GM12878 (cell line): ENCODE results near the gene RNASEH2A. TPM values are rescaled to one million over a fixed set of nuclear protein-coding genes. Genes with fewer than 3 reads are reported as not detected.

Source experiments
- ATAC-seq: fragments of 200-7000 bp; cut with Tn5 transposase; 3 replicates; pipeline ENCODE4 v1.9.1; 2020; ENCODE audit warnings: mild to moderate bottlenecking, moderate library complexity
- BruUV-seq: library from RNA; stranded (reverse); fragments of 400-500 nt; replicated peaks from 2 replicates; lab custom pipeline; 2021; lab: Mats Ljungman, UMichigan
- CTCF ChIA-PET: fragments of 300-600 bp; sonication (Branson Sonifier 250); formaldehyde crosslinking; extraction: SDS; loops from one replicate; lab custom pipeline; 2021; ENCODE audit warnings: inconsistent platforms; lab: Yijun Ruan, JAX
- POLR2A ChIA-PET: fragments of 350-600 bp; formaldehyde crosslinking; extraction: SDS; loops from one replicate; lab custom pipeline; 2021; ENCODE audit warnings: inconsistent platforms; lab: Charles Lee
- RAD21 ChIA-PET: fragments of 300-600 bp; sonication (Branson Sonifier 250); formaldehyde crosslinking; loops from one replicate; lab custom pipeline; 2023; ENCODE audit warnings: antibody characterized with exemption; ENCODE audit not compliant: unreplicated experiment; lab: Charles Lee
- SMC1A ChIA-PET: fragments of 300-600 bp; sonication (Branson Sonifier 250); formaldehyde crosslinking; loops from one replicate; lab custom pipeline; 2023; ENCODE audit not compliant: unreplicated experiment, uncharacterized antibody; lab: Charles Lee
- DNase-seq: peaks from one replicate; pipeline ENCODE4 v3.0.0-alpha.2; 2011; ENCODE audit warnings: low read depth, low spot score
- FAIRE-seq: peaks from 3 replicates; lab custom pipeline; 2011; peaks lifted over from hg19 to GRCh38; lab: Jason Lieb, UNC
- H2AFZ ChIP-seq: 2 replicates; pipeline ENCODE4 v1.6.0; 2011; ENCODE audit warnings: low read depth, low read length, control low read depth; ENCODE audit not compliant: control insufficient read depth
- H3K27ac ChIP-seq: 2 replicates; pipeline ENCODE4 v1.5.1; 2011; ENCODE audit warnings: control low read depth; ENCODE audit not compliant: control insufficient read depth, insufficient read depth
- H3K27me3 ChIP-seq, 2 experiments: replicated peaks in 1 of 2; 2 replicates each; pipeline versions ENCODE4 v1.6.0 to v1.6.1; 2011; ENCODE audit warnings: low read length in 1 of 2; ENCODE audit not compliant: control insufficient read depth in 2 of 2, insufficient read depth in 2 of 2
- H3K36me3 ChIP-seq, 2 experiments: 2 replicates each; pipeline ENCODE4 v1.5.1; 2011; ENCODE audit warnings: low read length in 1 of 2; ENCODE audit not compliant: control insufficient read depth in 2 of 2, insufficient read depth in 2 of 2
- H3K4me1 ChIP-seq: 2 replicates; pipeline ENCODE4 v1.6.1; 2011; ENCODE audit warnings: mild to moderate bottlenecking, low read length, moderate library complexity, mixed read lengths; ENCODE audit not compliant: control insufficient read depth, insufficient read depth
- H3K4me2 ChIP-seq: 2 replicates; pipeline ENCODE4 v1.6.0; 2011; ENCODE audit warnings: control low read depth; ENCODE audit not compliant: control insufficient read depth, insufficient read depth
- H3K4me3 ChIP-seq: fragments of 200-600 bp; sonication (generic); 2 replicates; pipeline ENCODE4 v1.5.1; 2016
- H3K79me2 ChIP-seq: 2 replicates; pipeline ENCODE4 v1.6.0; 2011; ENCODE audit warnings: low read length; ENCODE audit not compliant: control insufficient read depth, insufficient read depth
- H3K9ac ChIP-seq: 2 replicates; pipeline ENCODE4 v1.8.0; 2011; ENCODE audit warnings: low read length, control low read depth, mixed read lengths; ENCODE audit not compliant: control insufficient read depth, insufficient read depth
- H3K9me3 ChIP-seq: replicated peaks from 3 replicates; pipeline ENCODE4 v1.5.1; 2011; ENCODE audit warnings: mild to moderate bottlenecking, low read length; ENCODE audit not compliant: control insufficient read depth, insufficient read depth
- H4K20me1 ChIP-seq: 2 replicates; pipeline ENCODE4 v1.6.0; 2011; ENCODE audit not compliant: control insufficient read depth, insufficient read depth
- ETV6 ChIP-seq, 2 experiments: fragments of 450-650 bp in 1 of 2; IDR thresholded peaks in 1 of 2; conservative IDR thresholded peaks in 1 of 2; 2 replicates each; pipeline ENCODE4 v1.6.1; 2014; ENCODE audit warnings: antibody characterized with exemption in 1 of 2, borderline replicate concordance in 1 of 2, low read depth in 1 of 2, mild to moderate bottlenecking in 1 of 2, moderate library complexity in 1 of 2
- GABPA ChIP-seq: IDR thresholded peaks from 2 replicates; pipeline ENCODE4 v1.6.1; 2014; ENCODE audit warnings: antibody characterized with exemption, low read depth, mild to moderate bottlenecking, inconsistent platforms
- IKZF1 ChIP-seq: fragments of 450-650 bp; conservative IDR thresholded peaks from 2 replicates; pipeline ENCODE4 v1.6.1; 2017; ENCODE audit warnings: antibody characterized with exemption, mild to moderate bottlenecking
- IRF3 ChIP-seq: fragments of 450-650 bp; IDR thresholded peaks from 2 replicates; pipeline ENCODE4 v1.6.1; 2014; ENCODE audit warnings: mild to moderate bottlenecking
- JUND ChIP-seq: IDR thresholded peaks from 2 replicates; pipeline ENCODE4 v1.6.1; 2012; ENCODE audit warnings: low read depth, mild to moderate bottlenecking, low read length, improper control_type of control experiment, moderate library complexity
- KDM1A ChIP-seq: fragments of 200-600 bp; sonication (generic); IDR thresholded peaks from 2 replicates; pipeline ENCODE4 v1.6.1; 2016; ENCODE audit warnings: borderline replicate concordance
- LARP7 ChIP-seq: fragments of 450-650 bp; IDR thresholded peaks from 2 replicates; pipeline ENCODE4 v1.6.1; 2017; ENCODE audit warnings: mild to moderate bottlenecking
- MEF2A ChIP-seq: IDR thresholded peaks from 2 replicates; pipeline ENCODE4 v1.6.1; 2011; ENCODE audit warnings: low read depth, mild to moderate bottlenecking, low read length, moderate library complexity; ENCODE audit not compliant: insufficient read depth
- MYB ChIP-seq: fragments of 150-350 bp; IDR thresholded peaks from 2 replicates; pipeline ENCODE4 v1.6.1; 2014; ENCODE audit warnings: mild to moderate bottlenecking, low read depth, low read length, borderline replicate concordance
- NFXL1 ChIP-seq: fragments of 450-650 bp; IDR thresholded peaks from 2 replicates; pipeline ENCODE4 v1.6.1; 2017; ENCODE audit warnings: antibody characterized with exemption, mild to moderate bottlenecking, borderline replicate concordance
- POLR2A ChIP-seq: IDR thresholded peaks from 2 replicates; pipeline ENCODE4 v1.6.1; 2011; ENCODE audit warnings: low read depth, mild to moderate bottlenecking, low read length
- POLR2AphosphoS2 ChIP-seq: IDR thresholded peaks from 2 replicates; pipeline ENCODE4 v1.6.1; 2011; ENCODE audit warnings: low read depth, mild to moderate bottlenecking, low read length, improper control_type of control experiment, moderate library complexity
- POU2F2 ChIP-seq: IDR thresholded peaks from 3 replicates; pipeline ENCODE4 v1.6.1; 2011; ENCODE audit warnings: low read depth, mild to moderate bottlenecking, low read length, borderline replicate concordance
- RAD21 ChIP-seq: IDR thresholded peaks from 2 replicates; pipeline ENCODE4 v1.6.1; 2011; ENCODE audit warnings: mild to moderate bottlenecking, low read depth, low read length, moderate library complexity; ENCODE audit not compliant: insufficient read depth
- SKIL ChIP-seq: fragments of 450-650 bp; IDR thresholded peaks from 2 replicates; pipeline ENCODE4 v1.6.1; 2017; ENCODE audit warnings: mild to moderate bottlenecking, low read depth, inconsistent platforms; ENCODE audit not compliant: poor library complexity, severe bottlenecking
- SMAD1 ChIP-seq: fragments of 450-650 bp; IDR thresholded peaks from 2 replicates; pipeline ENCODE4 v1.6.1; 2018; ENCODE audit warnings: mild to moderate bottlenecking, low read depth; ENCODE audit not compliant: partially characterized antibody
- STAT1 ChIP-seq: fragments of 450-650 bp; conservative IDR thresholded peaks from 2 replicates; pipeline ENCODE4 v1.6.1; 2014; ENCODE audit warnings: antibody characterized with exemption, mild to moderate bottlenecking
- WGBS: methylation state at CpG from one replicate; pipeline ENCODE4 v1.1.6; 2016; ENCODE audit warnings: low lambda C conversion rate; ENCODE audit not compliant: insufficient replicate concordance, insufficient coverage; ENCODE audit errors: missing lambda C conversion rate; 5-methylcytosine and 5-hydroxymethylcytosine counted together
- in situ Hi-C: fragments of 300-500 bp; cut with MboI; formaldehyde crosslinking; loops from 9 replicates; pipeline ENCODE4 v1.14.3; 2018; ENCODE audit warnings: mixed read lengths
- intact Hi-C: fragments of 100-400 bp; cut with micrococcal nuclease; formaldehyde crosslinking; loops from one replicate; pipeline ENCODE4 v1.14.2; 2022; ENCODE audit not compliant: unreplicated experiment
- polyA plus RNA-seq, 11 experiments: library from polyadenylated mRNA; depleted of rRNA in 4 of 11; unstranded in 6 of 11; stranded (reverse) in 5 of 11; fragments of >200 nt; fragmentation: Nextera tagmentation in 4 of 11; fragmentation: Illumina TruSeq in 1 of 11; extraction: Ambion mirVana in 4 of 11; extraction: Trizol in 1 of 11; gene quantifications; 1 replicate in 1 of 11; 2 replicates in 10 of 11; pipeline versions ENCODE4 v1.2.1 to v1.2.3, GENCODE V29; 2011 to 2016; ENCODE audit warnings: inconsistent platforms in 2 of 11, missing spikeins in 2 of 11, low read depth in 1 of 11
- total RNA-seq, 4 experiments: library from RNA; depleted of rRNA in 3 of 4; stranded (reverse); fragments of >200 nt in 3 of 4; fragmentation: Illumina TruSeq in 1 of 4; extraction: Trizol in 1 of 4; gene quantifications; 2 replicates each; pipeline versions ENCODE4 v1.2.1 to v1.2.3, GENCODE V29; 2013 to 2021

Gene RNASEH2A
- total and polyA plus RNA-seq, 10 of the 15 experiments (the other 5 are each of a cell fraction or from before 2014, with no cell fraction given) = 17.4 to 103 (median 40.4) TPM

GRCh38 chr19:12794971-12795381, 11.4 kb upstream of the RNASEH2A start (continued):
- TF ChIP-seq SKIL = no peak

- Histone ChIP-seq H3K4me3 (peak overlapping the region; percentile 14; the same call in 1 of the 2 replicates), H3K27me3 (no peaks in the 10 kb centered on the region), H3K79me2 (peaks cover 31% of the 10 kb centered on the region), H3K4me2 (peak overlapping the region; percentile 78), H3K27ac (peak overlapping the region; percentile 60), H3K9ac (0 out of 2 replicates have a peak overlapping the region, but pooled peaks have one; percentile 19), H3K36me3 (peaks cover 0 to 1% of the 10 kb centered on the region in 2 experiments; a peak in 2 of 4 replicates), H3K9me3 (no peaks in the 10 kb centered on the region; the same call in 2 of the 3 replicates), H4K20me1 (no peaks in the 10 kb centered on the region), H2AFZ (peak overlapping the region; percentile 70), H3K4me1 (peaks cover 22% of the 10 kb centered on the region)
- in situ Hi-C loops = loop anchor here (5.0 kb wide), 1 partner anchor 34 kb away; no protein-coding TSS in a partner anchor
- 5% methylated on average over 18 of the region's 18 CpGs for WGBS
- intact Hi-C loops = loop anchor here (1.0 kb wide), 4 partner anchors 19 to 120 kb away; no protein-coding TSS in a partner anchor
- ChIA-PET CTCF (interaction anchor here (0.7 to 12.9 kb wide), 25 partner anchors 9 to 872 kb away, joined by 3 to 537 read pairs (median 6); partner anchors contain the start of genes CALR, DNASE2, GCDH and GET3), SMC1A (interaction anchor here (0.7 to 11.5 kb wide), 17 partner anchors 9 to 310 kb away, joined by 3 to 240 read pairs (median 4); partner anchors contain the start of gene RNASEH2A), POLR2A (interaction anchor here (0.5 to 8.2 kb wide), 9 partner anchors 9 to 123 kb away, joined by 3 to 303 read pairs (median 5); partner anchors contain the start of gene HOOK2), RAD21 (interaction anchor here (0.7 to 11.4 kb wide), 21 partner anchors 9 to 183 kb away, joined by 3 to 303 read pairs (median 5); partner anchors contain the start of genes FBXW9, HOOK2, RNASEH2A and TRIR)
- DNase-seq (no peak), FAIRE-seq (peak; percentile 23), ATAC-seq (peak; percentile 6; the same call in 2 of the 3 replicates)
- BruUV-seq = no TSS peak
- TF ChIP-seq GABPA = no peak
- no peak for TF ChIP-seq JUND
- no peak for TF ChIP-seq SMAD1
- TF ChIP-seq MEF2A = no peak
- TF ChIP-seq POLR2AphosphoS2 = 0 out of 2 replicates have a peak, but pooled peaks have one; percentile 46
- TF ChIP-seq IKZF1 = peak; percentile 61; the same call in 1 of the 2 replicates
- no peak for TF ChIP-seq IRF3
- peak; percentile 71; the same call in 2 of the 3 replicates for TF ChIP-seq POU2F2
- TF ChIP-seq MYB = 0 out of 2 replicates have a peak, but pooled peaks have one; percentile 28
- no peak for TF ChIP-seq NFXL1
- TF ChIP-seq ETV6 (conservative IDR thresholded peaks at IDR 0.05 in 1 of 2, IDR thresholded peaks at IDR 0.05 in 1 of 2; ENCODE audit: borderline replicate concordance in 1 of 2, low read depth in 1 of 2) = no peak
- peak; percentile 51; the same call in 1 of the 2 replicates for TF ChIP-seq LARP7
- TF ChIP-seq POLR2A = peak; percentile 48
- peak; percentile 56; the same call in 1 of the 2 replicates for TF ChIP-seq STAT1
- no peak for TF ChIP-seq KDM1A
- TF ChIP-seq RAD21 = peak; percentile 99
Measured at GRCh38 chr19:12796146-12797071, 10.0 kb upstream of the RNASEH2A start.
